Ishikawa (cell line): ENCODE measurements around the gene EXOC4.

Experiments
- CEBPB ChIP-seq: IDR thresholded peaks from 2 replicates; pipeline ENCODE4 v1.6.1; 2012
- CREB1 ChIP-seq: IDR thresholded peaks from 2 replicates; pipeline ENCODE4 v1.6.1; 2012; ENCODE audit warnings: low read depth
- EP300 ChIP-seq: IDR thresholded peaks from 2 replicates; pipeline ENCODE4 v1.6.1; 2012; ENCODE audit warnings: borderline replicate concordance
- FOXM1 ChIP-seq: IDR thresholded peaks from 2 replicates; pipeline ENCODE4 v1.6.1; 2012; ENCODE audit warnings: low read depth, borderline replicate concordance
- NFIC ChIP-seq: IDR thresholded peaks from 2 replicates; pipeline ENCODE4 v1.6.1; 2012
- RAD21 ChIP-seq: IDR thresholded peaks from 2 replicates; pipeline ENCODE4 v1.6.1; 2012; ENCODE audit warnings: low read depth
- TAF1 ChIP-seq: IDR thresholded peaks from 2 replicates; pipeline ENCODE4 v1.6.1; 2012; ENCODE audit warnings: low read depth, mild to moderate bottlenecking
- ZBTB7A ChIP-seq: IDR thresholded peaks from 2 replicates; pipeline ENCODE4 v1.6.1; 2012; ENCODE audit warnings: low read depth
- TF ChIP-seq, protein P1 (sequence below): IDR thresholded peaks from 2 replicates; pipeline ENCODE4 v1.6.1; 2012; ENCODE audit warnings: low read depth, mild to moderate bottlenecking
- TF ChIP-seq, protein P2 (sequence below): IDR thresholded peaks from 2 replicates; pipeline ENCODE4 v1.6.1; 2012

DNA sequence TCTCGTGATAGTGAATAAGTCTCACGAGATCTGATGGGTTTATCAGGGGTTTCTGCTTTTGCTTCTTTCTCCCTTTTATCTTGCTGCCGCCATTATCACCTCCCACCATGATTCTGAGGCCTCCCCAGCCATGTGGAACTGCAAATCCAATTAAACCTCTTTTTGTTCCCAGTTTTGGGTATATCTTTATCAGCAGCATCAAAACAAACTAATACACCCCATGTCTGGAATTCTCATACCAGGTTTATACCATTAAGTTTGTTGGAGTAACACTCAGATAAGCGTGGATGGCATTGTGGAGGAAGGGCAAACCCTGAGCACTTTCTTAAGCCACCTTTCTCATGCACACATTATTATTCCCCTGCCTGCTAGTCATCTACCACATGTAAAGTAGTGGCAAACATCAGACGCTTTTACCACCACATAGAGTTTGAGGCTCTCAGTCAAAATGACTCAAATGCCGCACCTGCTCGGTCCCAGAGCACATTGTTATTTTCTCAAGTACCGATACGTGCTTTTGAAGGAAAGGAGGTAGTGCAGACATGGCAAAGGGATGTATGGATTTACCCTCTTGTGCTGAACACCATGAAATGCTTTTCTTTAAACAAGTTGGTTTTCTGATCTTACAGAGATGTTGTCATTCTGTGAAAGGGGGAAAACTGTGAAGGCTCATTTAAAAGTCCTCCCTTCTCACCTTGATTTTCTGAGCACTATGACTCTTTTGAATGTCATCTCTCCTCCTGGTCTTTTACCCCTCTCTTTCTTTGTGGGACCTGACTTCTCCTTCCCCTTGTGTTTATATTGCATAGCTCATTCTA is 429.7 kb downstream of the EXOC4 start:
- TF ChIP-seq RAD21 (no peak), ZBTB7A (no peak), CEBPB (no peak), NFIC (no peak), TAF1 (no peak), FOXM1 (no peak), EP300 (no peak), CREB1 (no peak)
- TF ChIP-seq, protein P1, sequence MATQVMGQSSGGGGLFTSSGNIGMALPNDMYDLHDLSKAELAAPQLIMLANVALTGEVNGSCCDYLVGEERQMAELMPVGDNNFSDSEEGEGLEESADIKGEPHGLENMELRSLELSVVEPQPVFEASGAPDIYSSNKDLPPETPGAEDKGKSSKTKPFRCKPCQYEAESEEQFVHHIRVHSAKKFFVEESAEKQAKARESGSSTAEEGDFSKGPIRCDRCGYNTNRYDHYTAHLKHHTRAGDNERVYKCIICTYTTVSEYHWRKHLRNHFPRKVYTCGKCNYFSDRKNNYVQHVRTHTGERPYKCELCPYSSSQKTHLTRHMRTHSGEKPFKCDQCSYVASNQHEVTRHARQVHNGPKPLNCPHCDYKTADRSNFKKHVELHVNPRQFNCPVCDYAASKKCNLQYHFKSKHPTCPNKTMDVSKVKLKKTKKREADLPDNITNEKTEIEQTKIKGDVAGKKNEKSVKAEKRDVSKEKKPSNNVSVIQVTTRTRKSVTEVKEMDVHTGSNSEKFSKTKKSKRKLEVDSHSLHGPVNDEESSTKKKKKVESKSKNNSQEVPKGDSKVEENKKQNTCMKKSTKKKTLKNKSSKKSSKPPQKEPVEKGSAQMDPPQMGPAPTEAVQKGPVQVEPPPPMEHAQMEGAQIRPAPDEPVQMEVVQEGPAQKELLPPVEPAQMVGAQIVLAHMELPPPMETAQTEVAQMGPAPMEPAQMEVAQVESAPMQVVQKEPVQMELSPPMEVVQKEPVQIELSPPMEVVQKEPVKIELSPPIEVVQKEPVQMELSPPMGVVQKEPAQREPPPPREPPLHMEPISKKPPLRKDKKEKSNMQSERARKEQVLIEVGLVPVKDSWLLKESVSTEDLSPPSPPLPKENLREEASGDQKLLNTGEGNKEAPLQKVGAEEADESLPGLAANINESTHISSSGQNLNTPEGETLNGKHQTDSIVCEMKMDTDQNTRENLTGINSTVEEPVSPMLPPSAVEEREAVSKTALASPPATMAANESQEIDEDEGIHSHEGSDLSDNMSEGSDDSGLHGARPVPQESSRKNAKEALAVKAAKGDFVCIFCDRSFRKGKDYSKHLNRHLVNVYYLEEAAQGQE = no peak
- TF ChIP-seq, protein P2, sequence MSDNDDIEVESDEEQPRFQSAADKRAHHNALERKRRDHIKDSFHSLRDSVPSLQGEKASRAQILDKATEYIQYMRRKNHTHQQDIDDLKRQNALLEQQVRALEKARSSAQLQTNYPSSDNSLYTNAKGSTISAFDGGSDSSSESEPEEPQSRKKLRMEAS = no peak
